Endodermal cell (in vitro differentiated cells): ENCODE results near the gene VPS9D1. TPM values are rescaled to one million over a fixed set of nuclear protein-coding genes. Genes with fewer than 3 reads are reported as not detected.
"Not testable (repeated sequence)": the region's sequence is repeated elsewhere in the genome, so short reads cannot be mapped to it uniquely, and the experiment has no call there.

Experiments
- DNase-seq: peaks from one replicate; pipeline ENCODE4 v3.0.0-alpha.2; 2017
- H3K27ac ChIP-seq: 2 replicates; pipeline ENCODE4 v1.5.1; 2013; ENCODE audit warnings: mild to moderate bottlenecking, low read depth, low read length, moderate library complexity
- H3K27me3 ChIP-seq: 2 replicates; pipeline ENCODE4 v1.6.1; 2013; ENCODE audit warnings: mild to moderate bottlenecking, low read length, moderate library complexity; ENCODE audit not compliant: insufficient read depth, control insufficient read depth, poor library complexity, severe bottlenecking
- H3K36me3 ChIP-seq: 2 replicates; pipeline ENCODE4 v1.7.0; 2013; ENCODE audit warnings: mild to moderate bottlenecking, low read length, moderate library complexity; ENCODE audit not compliant: control insufficient read depth, insufficient read depth
- H3K4me1 ChIP-seq: one replicate; pipeline ENCODE4 v1.7.0; 2013; ENCODE audit warnings: low read length; ENCODE audit not compliant: control insufficient read depth, insufficient read depth
- H3K4me3 ChIP-seq: 2 replicates; pipeline ENCODE4 v1.5.1; 2013; ENCODE audit warnings: mild to moderate bottlenecking, low read length, moderate library complexity
- H3K9ac ChIP-seq: 2 replicates; pipeline ENCODE4 v1.6.1; 2013; ENCODE audit warnings: mild to moderate bottlenecking, low read length, moderate library complexity; ENCODE audit not compliant: poor library complexity, severe bottlenecking; ENCODE audit errors: extremely low read depth
- H3K9me3 ChIP-seq: 2 replicates; pipeline ENCODE4 v1.6.1; 2013; ENCODE audit warnings: mild to moderate bottlenecking, low read length, moderate library complexity; ENCODE audit not compliant: control insufficient read depth
- H3K27ac Mint-ChIP-seq: 2 replicates; pipeline ENCODE4 v1.8.0; 2020; ENCODE audit warnings: mixed read lengths
- H3K27me3 Mint-ChIP-seq: 2 replicates; pipeline ENCODE4 v1.8.0; 2021; ENCODE audit warnings: mild to moderate bottlenecking, mixed read lengths; ENCODE audit not compliant: insufficient read depth
- H3K36me3 Mint-ChIP-seq: 2 replicates; pipeline ENCODE4 v1.8.0; 2020; ENCODE audit warnings: low read depth, mixed read lengths
- H3K4me1 Mint-ChIP-seq: 2 replicates; pipeline ENCODE4 v1.8.0; 2020; ENCODE audit warnings: mixed read lengths
- H3K4me3 Mint-ChIP-seq: 2 replicates; pipeline ENCODE4 v1.8.0; 2020; ENCODE audit warnings: mild to moderate bottlenecking, moderate library complexity, mixed read lengths
- H3K9me3 Mint-ChIP-seq: 2 replicates; pipeline ENCODE4 v1.8.0; 2020; ENCODE audit warnings: mild to moderate bottlenecking, mixed read lengths
- CTCF ChIP-seq: fragments of 200-600 bp; sonication (generic); conservative IDR thresholded peaks from 2 replicates; pipeline ENCODE4 v1.5.0; 2021; ENCODE audit warnings: antibody characterized with exemption, mild to moderate bottlenecking
- WGBS, 2 experiments: methylation state at CpG; one replicate each; pipeline versions ENCODE4 v1.1.5 to v1.1.7; 2013; ENCODE audit warnings: missing lambda C conversion rate in 2 of 2, mixed read lengths in 1 of 2; ENCODE audit not compliant: insufficient coverage in 1 of 2, insufficient read length in 1 of 2; 5-methylcytosine and 5-hydroxymethylcytosine counted together
- total RNA-seq, 2 donors: library from RNA; stranded (reverse); fragmentation: NEBNext Ultra II Directional in 1 of 2; extraction: Animal tissue kit (Norgen Biotek cat#: 25700) in 1 of 2; gene quantifications; 2 replicates in 1 of 2; 3 replicates in 1 of 2; pipeline ENCODE4 v1.2.1, GENCODE V29; 2021

VPS9D1 gene
- total RNA-seq, 2 donors from 2014 or later, result 7.4 to 10.0 TPM

- Histone ChIP-seq H3K27ac (no peak overlapping the region), H3K9me3 (peaks cover 69% of the 10 kb centered on the region), H3K36me3 (peaks cover 24% of the 10 kb centered on the region), H3K4me1 (no peaks in the 10 kb centered on the region), H3K4me3 (peak overlapping the region; percentile 56), H3K9ac (no peak overlapping the region), H3K27me3 (no peaks in the 10 kb centered on the region)
- WGBS, 2 experiments, result 95 to 100% methylated on average over 1 of the region's 2 CpGs
- DNase-seq, result no peak
- Mint-ChIP-seq H3K4me3 (no peak overlapping the region), H3K27ac (no peak overlapping the region), H3K4me1 (no peaks in the 10 kb centered on the region), H3K27me3 (no peaks in the 10 kb centered on the region), H3K9me3 (peaks cover 90% of the 10 kb centered on the region), H3K36me3 (peaks cover 34% of the 10 kb centered on the region)
- TF ChIP-seq CTCF, result no peak
Measured at GRCh38 chr16:89678258-89678657, 42.4 kb downstream of the VPS9D1 start.

- Mint-ChIP-seq H3K36me3 (peaks cover 36% of the 10 kb centered on the region), H3K4me1 (no peaks in the 10 kb centered on the region), H3K4me3 (no peak overlapping the region), H3K27me3 (no peaks in the 10 kb centered on the region), H3K27ac (no peak overlapping the region), H3K9me3 (peaks cover 55% of the 10 kb centered on the region)
- Histone ChIP-seq H3K4me1 (no peaks in the 10 kb centered on the region), H3K9me3 (peaks cover 14% of the 10 kb centered on the region), H3K9ac (no peak overlapping the region), H3K36me3 (peaks cover 10% of the 10 kb centered on the region), H3K27ac (no peak overlapping the region), H3K27me3 (no peaks in the 10 kb centered on the region), H3K4me3 (no peak overlapping the region)
- DNase-seq, result no peak
- no peak for TF ChIP-seq CTCF
- WGBS, 2 experiments, result 92 to 98% methylated on average over 15 to 16 of the region's 16 CpGs
Measured at GRCh38 chr16:89672177-89672941, 48.3 kb downstream of the VPS9D1 start.

DNA sequence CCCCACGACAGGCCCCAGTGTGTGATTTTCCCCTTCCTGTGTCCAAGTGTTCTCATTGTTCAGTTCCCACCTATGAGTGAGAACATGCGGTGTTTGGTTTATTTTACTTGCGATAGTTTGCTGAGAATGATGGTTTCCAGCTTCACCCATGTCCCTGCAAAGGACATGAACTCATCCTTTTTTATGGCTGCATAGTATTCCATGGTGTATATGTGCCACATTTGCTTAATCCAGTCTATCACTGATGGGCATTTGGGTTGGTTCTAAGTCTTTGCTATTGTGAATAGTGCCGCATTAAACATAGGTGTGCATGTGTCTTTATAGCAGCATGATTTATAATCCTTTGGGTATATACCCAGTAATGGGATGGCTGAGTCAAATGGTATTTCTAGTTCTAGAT, 49.1 kb downstream of the VPS9D1 start:
- DNase-seq, H3K9ac ChIP-seq, H3K27me3 ChIP-seq, H3K9me3 ChIP-seq, H3K4me3 ChIP-seq, H3K4me3 Mint-ChIP-seq, H3K4me1 ChIP-seq, H3K27ac Mint-ChIP-seq, H3K27me3 Mint-ChIP-seq, H3K27ac ChIP-seq, H3K4me1 Mint-ChIP-seq: not testable (repeated sequence)
- 99% methylated on average over 4 of the region's 4 CpGs; no CpG with 5 or more reads in 1 of the 2 experiments for WGBS, 2 experiments
- H3K36me3 Mint-ChIP-seq, result peaks cover 42% of the 10 kb centered on the region
- H3K36me3 ChIP-seq, result peaks cover 10% of the 10 kb centered on the region
- peaks cover 53% of the 10 kb centered on the region for H3K9me3 Mint-ChIP-seq
